HG02763 (cell line): ENCODE results near the gene SNX27.
"Not testable (repeated sequence)": the region's sequence is repeated elsewhere in the genome, so short reads cannot be mapped to it uniquely, and the experiment has no call there.

Source experiments
- ATAC-seq: cut with Tn5 transposase; IDR thresholded peaks from one replicate; pipeline ENCODE4 v1.9.1; 2021; ENCODE audit warnings: mild to moderate bottlenecking, moderate library complexity; ENCODE audit not compliant: unreplicated experiment

Gene SNX27

DNA sequence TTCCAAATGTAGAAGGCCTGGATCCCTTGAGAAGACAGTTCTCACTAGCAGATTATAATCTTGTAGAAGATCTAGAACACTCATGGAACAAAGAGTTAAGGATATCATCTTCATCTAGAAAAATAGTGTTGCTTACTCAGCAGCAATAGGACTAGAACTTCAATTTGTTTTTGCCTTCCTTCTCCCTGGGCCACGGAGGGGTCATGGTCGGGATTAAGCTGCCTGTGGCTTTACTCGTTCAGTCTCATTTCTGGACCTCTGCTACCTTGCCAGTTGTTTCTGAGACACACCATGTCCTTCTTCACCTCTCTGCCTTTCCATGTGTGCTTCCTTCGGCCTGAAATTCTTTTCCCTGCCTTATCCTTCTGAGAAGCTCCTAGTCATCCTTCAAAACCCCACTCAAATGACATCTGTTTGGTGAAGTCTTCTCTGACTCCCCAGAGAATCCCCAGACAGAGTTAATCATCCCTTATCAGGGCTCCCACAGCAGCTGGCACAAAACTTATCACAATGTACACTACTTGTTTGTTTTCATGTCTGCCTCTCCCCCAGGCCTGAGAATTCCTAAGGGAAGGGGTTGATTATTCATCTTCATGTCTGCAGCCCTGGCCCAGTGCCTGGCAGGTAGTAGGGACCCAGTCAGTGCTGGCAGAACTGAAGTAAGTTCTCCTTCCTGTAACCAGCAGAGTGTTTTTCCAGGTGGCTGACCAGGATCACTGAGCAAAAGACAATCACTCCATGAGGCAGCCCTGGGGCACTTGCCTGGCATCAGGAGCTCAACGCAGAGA is 15.5 kb upstream of the SNX27 start:
- ATAC-seq, result no peak

DNA sequence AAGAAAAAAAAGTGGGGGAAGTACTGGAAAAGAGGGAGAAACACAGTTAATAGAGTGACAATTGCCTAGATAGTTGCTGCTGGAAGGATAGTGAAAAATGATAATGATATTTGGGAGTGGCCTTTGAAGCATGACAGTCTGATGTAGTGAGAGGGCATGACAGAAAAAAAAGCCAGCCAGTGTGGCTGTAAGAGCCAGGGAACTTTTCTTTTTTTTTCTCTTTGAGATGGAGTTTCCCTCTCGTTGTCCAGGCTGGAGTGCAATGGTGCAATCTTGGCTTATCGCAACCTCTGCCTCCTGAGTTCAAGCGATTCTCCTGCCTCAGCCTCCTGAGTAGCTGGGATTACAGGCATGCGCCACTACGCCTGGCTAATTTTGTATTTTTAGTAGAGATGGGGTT is 9.3 kb upstream of the SNX27 start:
- ATAC-seq, result not testable (repeated sequence)

DNA sequence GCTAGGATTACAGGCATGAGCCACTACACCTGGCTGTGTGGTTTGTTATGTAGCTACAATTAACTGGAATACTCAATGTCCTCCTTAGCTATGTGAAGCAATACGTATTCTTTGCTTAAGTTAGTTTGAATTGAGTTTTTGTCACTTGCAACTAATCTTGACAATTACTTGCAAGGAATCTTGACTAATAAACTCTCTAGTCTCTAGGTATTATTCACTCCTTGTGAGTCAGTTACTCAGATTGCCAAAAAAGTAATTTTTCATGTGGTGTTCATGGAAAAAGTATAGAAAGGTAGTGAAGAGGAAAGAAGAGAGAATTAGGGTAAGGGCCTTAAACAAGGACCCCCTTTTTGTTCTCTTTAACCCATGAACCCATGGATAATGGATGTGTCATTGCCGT is 7.6 kb upstream of the SNX27 start:
- no peak for ATAC-seq

DNA sequence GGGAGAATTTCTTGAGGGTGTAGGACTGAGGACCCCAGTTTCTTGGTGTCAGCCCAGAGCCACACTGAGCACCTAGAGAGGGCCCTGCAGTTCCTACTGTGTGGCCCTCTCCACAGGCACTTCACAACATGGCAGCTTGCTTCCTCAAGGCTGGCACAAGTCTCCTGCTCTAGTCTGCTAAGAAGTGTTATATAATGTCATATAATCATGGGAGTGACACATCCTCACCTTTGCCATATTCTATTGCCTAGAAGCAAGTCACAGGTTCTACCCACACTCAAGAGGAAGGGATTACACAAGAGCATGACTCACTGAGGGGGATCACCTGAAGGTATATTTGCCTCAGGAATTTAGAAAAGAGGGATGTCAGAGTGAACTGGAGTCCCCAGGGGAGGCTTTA is 5.5 kb upstream of the SNX27 start:
- no peak for ATAC-seq

DNA sequence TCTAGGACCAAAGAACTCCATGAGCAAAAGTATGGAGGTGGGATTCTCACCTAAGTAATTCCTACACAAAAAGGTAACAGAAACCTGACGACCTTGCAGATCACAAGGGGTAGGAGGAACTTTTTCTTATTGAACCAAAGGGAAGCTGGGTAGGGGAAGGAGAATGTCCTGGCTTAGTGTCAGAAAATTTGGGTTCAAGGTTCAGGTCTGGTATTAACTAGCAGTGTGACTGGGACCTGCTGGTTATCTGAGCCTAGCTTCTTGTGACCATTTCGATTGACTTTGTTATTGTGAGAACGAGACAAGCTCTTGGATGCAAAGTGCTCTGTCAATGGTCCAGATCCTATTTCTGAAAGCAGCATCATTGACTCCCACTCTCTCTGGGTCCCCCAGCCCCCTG is 5.0 kb upstream of the SNX27 start:
- ATAC-seq, result no peak

DNA sequence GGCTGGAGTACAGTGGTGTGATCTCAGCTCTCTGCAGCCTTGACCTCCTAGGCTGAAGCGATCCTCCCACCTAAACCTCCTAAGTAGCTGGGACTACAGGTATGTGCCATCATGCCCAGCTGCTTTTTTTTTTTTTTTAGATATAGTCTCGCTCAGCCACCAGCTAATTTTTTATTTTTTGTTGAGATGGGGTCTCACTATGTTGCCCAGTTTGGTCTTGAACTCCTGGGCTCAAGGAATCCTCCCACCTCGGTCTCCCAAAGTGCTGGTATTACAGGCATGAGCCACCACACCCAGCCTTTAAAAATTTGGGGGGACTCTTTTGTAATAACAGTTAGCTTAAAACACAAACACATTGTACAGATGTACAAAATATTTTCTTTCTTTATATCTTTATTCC is 1.7 kb upstream of the SNX27 start:
- no peak for ATAC-seq

DNA sequence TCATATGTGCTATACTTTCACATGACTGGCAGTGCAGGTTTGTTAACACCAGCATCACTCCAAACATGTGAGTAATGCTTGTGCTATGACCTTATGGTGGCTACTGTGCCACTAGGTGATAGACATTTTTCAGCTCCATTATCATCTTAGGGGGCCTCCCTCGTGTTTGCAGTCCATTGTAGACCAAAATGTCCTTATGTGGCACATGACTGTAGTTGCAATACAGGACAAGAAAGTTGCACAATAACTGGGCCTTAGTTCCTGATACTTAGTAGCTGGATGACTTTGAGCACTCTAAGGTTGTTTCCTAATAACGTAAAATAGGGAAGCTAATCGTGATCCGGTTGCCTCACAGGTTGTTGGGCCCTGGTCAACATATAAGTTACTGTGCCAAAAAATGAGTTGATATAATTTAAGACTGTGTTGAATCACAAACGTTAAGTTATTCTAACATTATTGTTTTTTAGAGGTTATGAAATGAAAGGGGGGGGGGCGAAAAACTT is 511 bp upstream of the SNX27 start:
- ATAC-seq, result no peak

DNA sequence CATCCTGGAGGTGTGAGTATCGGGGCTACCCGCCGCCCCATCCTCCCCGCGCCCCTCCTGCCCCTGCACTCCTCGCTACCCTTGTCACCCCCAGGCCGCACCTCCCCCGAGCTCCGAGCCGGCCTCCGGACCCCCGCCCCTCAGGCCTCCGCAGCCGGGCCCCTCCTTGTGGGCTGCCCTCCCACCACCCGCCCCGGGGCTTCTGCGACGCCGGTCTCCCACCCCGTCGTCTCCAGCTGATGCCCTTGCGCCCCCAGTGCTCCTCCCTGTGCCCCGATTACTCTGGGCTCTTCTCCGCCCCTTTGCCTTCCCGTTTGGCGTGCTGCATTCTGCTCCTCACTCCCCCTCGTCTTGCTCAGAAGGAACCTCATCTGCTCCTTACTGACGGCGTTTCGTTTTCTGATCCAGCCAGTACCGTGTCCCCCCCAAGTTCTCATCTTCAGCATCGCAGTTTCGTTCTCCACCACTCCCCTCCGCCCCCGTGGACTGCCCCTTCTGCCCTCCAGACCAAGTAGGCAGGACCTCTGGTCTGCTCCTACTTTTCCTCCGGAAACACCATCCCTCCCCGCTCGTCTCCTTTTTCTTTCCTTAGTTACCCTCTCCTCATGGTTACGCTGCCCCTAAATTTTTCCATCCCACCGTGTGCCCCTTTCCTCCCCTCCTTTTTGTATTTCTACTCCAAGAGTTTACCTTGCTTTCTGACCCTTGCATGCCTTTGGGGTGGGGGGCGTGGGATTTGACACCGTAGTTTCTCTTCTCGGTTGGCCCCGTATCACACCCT is 841 bp downstream of the SNX27 start:
- ATAC-seq, result no peak

DNA sequence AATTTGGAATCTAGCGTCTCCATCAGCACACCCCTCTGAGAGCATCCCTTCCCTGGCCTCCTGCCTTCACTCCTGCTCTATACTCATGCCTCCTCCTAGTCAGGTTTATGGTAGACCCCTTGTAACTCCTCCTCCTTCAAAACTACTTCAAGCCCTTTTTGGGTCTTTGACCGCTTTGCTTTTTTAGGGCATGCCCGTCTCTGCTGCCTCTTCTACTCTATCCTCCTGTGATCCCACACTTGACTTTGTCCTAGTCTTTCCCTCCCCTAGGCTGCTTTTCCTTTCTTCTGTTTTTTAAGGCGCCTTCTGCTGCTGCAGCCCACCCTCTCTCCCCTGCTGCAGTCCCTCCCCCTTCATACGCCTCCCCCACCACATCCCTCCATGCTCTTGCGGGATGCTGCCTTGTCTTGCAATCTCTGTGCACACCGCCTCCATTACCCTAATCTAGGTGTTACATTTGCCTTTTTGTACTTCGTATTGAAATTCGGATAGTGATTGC is 1.5 kb downstream of the SNX27 start:
- no peak for ATAC-seq

DNA sequence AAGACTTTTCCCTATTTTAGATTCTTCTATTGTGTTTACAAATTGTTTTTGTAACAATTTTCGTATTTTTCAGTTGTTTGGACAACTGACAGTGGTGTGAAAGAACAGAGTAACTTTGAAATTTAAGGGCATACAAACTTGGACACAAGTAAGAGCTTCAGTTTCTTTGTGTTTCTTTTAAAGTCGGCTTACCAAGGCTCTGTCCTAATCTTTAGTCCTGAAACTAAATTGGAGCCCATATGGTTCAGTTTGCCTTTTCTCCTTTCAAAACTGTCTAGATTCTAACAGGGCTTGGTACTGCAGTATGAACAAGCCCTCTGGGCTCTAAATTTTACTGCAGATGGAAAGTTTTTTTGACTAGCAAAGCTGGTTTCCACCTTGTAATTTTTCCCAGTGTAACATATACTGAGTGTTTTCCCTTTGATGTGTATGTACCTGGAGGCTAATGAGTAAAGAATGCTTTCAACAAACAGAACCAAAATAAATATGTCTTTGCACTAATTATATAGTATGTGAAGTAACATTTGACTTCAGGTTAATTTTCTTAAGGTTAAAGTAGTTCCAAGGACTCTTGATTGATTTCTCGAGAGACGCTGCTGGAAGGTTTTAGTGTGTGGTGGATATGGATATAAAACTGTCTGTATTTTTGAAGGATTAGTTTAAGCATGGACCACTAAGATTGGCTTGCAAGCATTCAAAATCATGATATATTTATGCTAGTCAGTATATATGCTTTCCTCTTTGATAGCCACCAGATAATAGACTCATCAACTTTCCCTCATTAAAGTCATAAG is 4.1 kb downstream of the SNX27 start:
- no peak for ATAC-seq

DNA sequence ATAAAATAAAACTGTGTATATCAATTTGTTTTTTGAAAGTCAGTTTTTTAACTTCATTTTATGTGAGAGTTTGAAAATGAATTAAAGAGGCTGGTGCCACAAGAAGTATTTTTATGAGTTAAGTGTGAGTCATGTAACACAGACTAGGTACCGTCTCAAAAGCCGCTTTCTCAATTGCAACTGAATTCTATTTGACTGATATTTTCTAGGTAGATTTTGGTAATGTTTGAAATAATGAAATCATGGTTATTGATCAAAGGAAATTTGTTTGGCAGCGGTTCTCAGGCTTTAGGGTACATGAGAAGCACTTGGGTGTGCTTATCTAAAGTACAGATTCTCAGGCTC is 4.6 kb downstream of the SNX27 start:
- ATAC-seq, result no peak

DNA sequence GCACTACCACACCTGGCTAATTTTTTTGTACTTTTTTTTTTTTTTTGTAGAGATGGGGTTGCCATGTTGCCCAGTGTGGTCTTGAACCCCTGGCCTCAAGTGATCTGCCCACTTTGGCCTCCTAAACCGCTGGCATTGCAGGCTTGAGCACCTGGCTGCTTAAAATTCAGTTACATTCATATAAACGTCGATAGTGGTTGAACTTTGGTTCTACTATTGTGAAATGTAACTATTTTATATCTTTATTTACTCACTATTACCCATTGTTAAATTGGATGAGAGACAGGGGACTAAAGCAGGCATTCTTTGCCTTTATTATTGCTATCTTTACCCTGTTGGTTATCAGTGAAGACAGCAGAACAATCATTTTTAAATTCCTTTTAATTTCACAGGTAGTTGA is 6.2 kb downstream of the SNX27 start:
- no peak for ATAC-seq

DNA sequence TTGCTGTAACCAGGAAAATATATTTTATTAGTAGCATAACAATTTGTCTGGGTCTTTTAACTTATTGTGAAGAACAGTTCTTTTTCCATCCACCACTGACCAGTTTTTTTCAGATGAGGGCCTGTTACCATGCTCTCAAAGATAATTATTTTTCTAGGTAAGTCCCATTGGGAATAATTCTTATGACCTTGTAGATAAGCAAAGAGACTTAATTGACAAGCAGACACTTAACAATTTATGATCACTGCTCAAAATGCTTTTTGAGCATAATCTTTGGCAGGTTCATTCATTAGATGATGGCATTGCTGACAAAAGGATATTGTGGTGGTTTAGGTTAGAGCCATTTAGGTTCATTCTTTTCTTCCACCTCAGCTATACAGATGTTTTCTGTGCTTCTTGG is 6.6 kb downstream of the SNX27 start:
- ATAC-seq, result no peak

DNA sequence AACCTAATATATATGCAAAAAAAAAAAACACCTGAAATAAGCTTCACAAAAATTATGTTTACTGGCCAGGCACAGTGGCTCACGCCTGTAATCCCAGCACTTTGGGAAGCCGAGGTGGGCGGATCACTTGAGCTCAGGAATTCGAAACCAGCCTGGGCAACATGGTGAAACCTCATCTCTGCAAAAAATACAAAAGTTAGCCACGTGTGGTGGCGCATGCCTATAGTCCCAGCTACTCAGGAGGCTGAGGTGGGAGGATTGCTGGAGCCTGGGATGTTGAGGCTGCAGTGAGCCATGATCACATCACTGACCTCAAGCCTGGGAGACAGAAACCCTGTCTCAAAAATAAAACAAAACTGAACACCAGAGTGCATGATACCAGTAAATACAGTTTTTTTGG is 7.1 kb downstream of the SNX27 start:
- ATAC-seq, result not testable (repeated sequence)

DNA sequence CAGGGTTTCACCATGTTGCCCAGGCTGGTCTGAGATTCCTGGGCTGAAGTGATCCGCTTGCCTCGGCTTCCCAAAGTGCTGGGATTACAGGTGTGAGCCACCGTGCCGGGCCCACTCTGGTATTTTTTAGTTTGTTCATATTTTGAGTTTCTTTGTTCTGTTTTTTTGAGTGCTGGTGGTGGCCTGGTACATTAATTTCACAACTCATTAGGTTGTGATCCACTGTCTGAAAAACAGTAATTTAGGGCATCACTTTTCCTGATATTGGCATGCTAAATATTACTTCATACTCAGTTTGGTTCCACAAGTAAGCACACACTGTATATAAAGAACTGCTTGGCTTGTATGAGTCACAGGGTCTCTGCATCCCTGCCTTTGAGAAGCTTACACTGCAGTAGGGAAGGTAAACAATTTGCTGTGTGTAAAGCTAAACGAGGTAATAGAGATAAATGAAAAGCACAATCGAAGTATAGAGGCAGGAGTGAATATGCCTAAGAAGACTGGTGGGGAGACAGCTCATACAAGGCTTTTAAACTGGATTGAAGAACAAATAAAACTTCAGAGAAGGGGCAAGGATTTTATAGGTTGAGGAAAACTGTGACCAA is 7.7 kb downstream of the SNX27 start:
- no peak for ATAC-seq

DNA sequence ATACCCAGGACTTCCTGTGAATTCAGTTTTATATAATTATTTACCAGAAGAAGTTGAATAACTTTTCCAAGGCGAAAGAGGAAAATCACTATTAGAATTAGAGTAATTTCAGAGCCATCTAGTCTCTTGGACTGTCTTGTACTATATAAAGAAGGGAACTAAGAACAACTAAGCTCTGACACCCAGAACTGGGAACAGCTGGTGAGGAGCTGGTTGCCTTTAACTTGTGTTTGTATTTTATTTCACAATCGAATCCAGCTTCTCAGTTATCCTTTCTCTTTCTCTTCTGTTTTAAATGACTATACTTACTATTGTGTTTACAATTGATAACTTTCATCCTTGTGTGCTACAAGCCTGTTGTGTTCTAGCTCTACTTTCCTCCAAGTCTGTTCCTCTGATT is 8.4 kb downstream of the SNX27 start:
- no peak for ATAC-seq

DNA sequence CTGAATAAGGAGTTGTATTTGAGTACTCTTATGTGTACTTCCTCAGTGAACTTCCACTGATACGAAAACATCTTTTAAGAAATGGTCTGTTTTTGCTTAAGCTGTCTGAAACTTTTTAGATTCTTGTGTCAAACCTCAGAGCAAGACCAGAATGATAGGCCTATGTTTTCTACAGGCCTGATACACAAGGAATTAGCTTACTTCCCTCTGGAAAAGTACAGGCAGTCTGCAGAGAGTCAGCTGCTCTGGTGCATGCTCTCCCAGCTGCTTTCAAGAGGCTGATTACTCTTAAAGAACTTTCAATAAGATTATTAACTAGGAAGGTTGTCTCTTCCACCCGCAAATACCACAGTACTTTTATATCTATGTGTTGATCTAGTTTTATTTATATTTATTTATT is 9.5 kb downstream of the SNX27 start:
- no peak for ATAC-seq

DNA sequence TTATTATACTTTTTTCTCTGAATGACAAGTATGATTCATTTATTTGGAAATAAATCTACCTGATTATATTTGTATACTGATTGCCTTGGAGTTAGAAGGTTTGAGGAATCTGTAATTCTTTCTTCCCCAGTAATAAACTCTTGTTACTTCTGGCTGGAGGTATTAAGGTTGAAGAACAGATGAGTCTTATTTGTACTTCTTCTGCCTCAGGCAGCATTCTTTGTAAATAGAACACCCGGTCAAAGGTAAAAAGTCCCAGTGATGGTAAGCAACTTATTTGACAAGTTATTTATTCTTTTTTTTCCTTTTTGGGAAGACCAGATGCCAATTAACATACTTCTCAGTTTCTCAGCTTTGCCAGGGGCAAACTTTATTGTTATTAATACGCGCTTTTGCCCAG is 12.9 kb downstream of the SNX27 start:
- ATAC-seq, result no peak

DNA sequence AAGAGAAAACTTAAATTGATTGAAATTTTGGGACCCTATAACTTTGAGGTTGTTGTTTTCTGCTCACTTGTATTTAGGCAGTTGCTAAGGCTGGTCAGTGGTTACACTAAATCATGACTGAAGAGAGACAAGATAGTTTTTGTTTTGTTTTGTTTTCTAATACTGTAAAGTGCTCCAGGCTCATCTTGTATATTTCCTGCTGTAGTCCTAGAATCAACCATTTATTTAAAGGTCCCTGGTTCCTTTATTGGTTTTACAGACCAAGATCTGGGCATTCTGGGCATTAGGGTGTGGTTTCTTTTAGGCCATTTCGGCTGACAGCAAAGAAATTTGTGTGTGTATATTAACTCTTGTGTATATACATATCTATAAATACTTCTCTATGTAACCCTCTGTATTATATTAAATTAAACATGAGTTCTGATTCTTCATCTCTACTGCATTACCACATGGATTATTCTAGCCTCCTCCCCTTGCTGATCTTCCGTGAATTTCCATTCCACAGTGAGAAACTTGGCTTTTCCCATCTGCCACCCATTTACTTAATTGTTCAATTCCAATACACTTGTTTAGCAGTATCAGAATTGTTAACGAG is 15.0 kb downstream of the SNX27 start:
- ATAC-seq, result no peak

DNA sequence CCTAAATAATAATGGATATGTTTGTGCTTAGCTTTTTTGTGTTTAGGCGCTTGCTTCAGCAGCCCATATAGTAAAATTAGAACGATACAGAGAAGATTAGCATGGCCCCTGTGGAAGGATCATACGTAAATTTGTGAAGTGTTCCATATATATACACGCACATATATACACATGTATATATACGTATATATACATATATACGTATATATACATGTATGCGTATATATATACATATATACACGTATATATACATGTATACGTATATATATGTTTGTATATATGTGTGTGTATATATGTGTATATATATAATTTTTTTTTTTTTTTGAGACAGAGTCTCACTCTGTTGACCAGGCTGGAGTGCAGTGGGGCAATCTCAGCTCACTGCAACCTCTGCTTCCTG is 17.4 kb downstream of the SNX27 start:
- no peak for ATAC-seq
